Measurements from ENCODE around the gene MARK2.

DNA sequence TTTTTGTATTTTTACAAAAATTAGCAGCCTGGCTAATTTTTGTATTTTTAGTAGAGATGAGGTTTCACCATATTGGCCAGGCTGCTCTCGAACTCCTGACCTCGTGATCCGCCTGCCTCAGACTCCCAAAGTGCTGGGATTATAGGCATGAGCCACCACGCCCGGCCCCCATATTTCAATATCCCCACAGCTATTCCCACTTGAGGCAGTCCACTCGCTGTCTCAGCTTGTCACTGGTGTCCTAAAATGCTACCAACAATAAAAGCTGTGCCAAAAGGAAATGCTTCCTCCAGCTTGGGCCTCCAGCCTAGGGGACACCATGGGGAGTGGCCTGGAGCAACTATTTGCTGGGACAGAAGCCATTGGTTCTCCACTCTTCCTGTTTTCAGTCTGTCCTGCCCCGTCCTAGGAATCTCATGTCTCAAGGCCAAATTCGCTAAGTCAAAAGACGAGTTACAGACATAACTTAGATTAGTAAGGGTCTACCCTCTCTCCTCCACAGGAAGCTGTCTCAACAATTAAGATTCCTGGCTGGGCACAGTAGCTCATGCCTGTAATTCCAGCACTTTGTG lies 33.0 kb upstream of the MARK2 start:
- TF ChIP-seq, protein P1, sequence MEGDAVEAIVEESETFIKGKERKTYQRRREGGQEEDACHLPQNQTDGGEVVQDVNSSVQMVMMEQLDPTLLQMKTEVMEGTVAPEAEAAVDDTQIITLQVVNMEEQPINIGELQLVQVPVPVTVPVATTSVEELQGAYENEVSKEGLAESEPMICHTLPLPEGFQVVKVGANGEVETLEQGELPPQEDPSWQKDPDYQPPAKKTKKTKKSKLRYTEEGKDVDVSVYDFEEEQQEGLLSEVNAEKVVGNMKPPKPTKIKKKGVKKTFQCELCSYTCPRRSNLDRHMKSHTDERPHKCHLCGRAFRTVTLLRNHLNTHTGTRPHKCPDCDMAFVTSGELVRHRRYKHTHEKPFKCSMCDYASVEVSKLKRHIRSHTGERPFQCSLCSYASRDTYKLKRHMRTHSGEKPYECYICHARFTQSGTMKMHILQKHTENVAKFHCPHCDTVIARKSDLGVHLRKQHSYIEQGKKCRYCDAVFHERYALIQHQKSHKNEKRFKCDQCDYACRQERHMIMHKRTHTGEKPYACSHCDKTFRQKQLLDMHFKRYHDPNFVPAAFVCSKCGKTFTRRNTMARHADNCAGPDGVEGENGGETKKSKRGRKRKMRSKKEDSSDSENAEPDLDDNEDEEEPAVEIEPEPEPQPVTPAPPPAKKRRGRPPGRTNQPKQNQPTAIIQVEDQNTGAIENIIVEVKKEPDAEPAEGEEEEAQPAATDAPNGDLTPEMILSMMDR (conservative IDR thresholded peaks at IDR 0.05; ENCODE audit: low read length) = no peak
- no peak for TF ChIP-seq EZH2phosphoT487 (IDR thresholded peaks at IDR 0.05; ENCODE audit: borderline replicate concordance)
